Measurements from ENCODE around the gene LRP11.
"Not testable (repeated sequence)": the region's sequence is repeated elsewhere in the genome, so short reads cannot be mapped to it uniquely, and the experiment has no call there.

LRP11 gene

GRCh38 chr6:149846321-149846720 is 17.8 kb downstream of the LRP11 start:
- DNase-seq, result peak; percentile 27

- DNase-seq, result no peak
These were observed 18.6 kb downstream of the LRP11 start for GRCh38 chr6:149845549-149845948.

- DNase-seq, result no peak
These were observed 19.7 kb downstream of the LRP11 start for GRCh38 chr6:149844480-149844879.

- not testable (repeated sequence) for DNase-seq
These were observed 20.1 kb downstream of the LRP11 start for GRCh38 chr6:149844036-149844435.

- DNase-seq, result no peak
These were observed 21.0 kb downstream of the LRP11 start for GRCh38 chr6:149843051-149843633.

- no peak for DNase-seq
These were observed 21.8 kb downstream of the LRP11 start for GRCh38 chr6:149842331-149842730.

DNA sequence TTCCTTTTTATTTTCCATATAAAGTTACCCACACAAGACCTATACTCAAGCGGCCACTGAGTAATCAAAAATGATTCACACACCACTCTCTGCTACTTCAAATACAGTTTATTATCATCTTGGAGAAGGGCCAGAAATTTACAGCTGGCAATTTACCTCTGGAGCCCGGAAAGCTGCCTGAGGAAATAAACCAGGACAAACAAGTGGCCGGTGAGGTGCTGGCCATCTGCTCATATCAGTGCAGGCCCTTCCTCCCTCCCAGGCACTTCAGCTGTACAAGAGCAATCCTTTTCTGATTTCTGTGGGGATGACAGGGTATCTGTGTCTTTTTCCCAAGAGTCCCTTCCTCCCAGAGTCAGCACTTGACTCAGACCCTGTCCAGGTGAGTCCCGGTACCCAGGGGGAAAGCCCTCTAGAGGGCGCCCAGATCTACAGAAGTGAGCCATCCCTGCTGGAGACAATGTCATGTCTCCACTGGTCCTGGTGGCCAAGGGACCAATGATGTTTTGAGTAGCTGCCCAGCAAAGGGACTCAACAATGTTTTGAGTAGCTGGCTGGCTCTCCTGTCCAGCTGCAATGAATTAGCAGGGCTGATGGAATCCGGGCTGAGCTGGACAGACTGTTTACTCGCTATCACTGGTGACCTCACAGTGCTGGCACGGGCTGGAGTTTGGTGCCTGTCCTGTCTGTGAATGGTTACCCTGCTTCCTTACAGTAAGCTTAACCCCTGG is 23.6 kb downstream of the LRP11 start:
- DNase-seq, result peak; percentile 25

GRCh38 chr6:149834513-149835481 is 29.4 kb downstream of the LRP11 start:
- DNase-seq, result peak; percentile 89

- no peak for DNase-seq
These were observed 30.5 kb downstream of the LRP11 start for GRCh38 chr6:149833651-149834050.

DNA sequence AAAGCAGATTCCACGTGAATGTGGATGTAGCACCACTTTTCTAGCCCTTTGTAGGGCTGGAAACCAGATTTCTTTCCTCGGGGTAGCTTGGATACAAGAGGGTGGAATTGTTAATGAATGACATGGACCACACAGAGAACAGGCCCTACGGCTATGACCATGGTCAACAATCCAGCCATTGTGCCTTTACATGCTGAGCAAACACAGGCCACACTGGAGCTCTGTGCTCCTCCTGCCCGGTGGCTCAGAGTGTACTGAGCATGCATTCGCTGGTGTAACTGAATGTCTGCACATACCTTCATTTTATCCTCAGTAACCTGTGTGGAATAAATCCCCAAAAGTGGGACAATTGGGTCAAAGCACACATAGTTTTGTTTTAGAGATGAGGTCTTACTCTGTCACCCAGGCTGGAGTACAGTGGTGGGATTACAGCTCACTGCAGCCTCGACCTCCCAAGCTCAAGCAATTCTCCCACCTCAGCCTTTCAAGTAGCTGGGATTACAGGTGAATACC is 32.8 kb downstream of the LRP11 start:
- no peak for DNase-seq

- DNase-seq, result peak; percentile 71
These were observed 33.3 kb downstream of the LRP11 start for GRCh38 chr6:149830731-149831307.

- no peak for DNase-seq
These were observed 38.9 kb downstream of the LRP11 start for GRCh38 chr6:149825292-149825691.

DNA sequence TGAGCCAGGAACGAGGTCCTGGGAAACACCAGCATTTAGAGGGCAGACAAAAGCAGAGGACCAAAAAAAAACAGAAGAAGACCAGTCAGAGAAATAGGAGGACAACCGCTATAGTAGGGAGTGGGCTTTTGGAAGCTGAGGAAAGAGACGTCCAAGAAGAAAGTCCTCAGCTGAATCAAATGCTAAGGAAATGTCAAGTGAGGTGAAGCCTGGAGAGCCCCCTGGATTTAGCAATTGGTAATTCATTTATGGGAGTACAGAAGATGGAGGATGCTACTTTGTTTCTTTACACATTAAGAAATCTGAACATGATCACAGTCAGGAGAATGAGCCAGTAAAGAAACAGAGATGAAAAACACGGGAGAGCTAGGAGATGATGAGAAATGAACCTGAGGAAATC is 41.1 kb downstream of the LRP11 start:
- no peak for DNase-seq

GRCh38 chr6:149821492-149821891 is 42.7 kb downstream of the LRP11 start:
- no peak for DNase-seq

GRCh38 chr6:149820506-149820905 is 43.7 kb downstream of the LRP11 start:
- no peak for DNase-seq

GRCh38 chr6:149815788-149816187 is 48.4 kb downstream of the LRP11 start:
- no peak for DNase-seq

DNA sequence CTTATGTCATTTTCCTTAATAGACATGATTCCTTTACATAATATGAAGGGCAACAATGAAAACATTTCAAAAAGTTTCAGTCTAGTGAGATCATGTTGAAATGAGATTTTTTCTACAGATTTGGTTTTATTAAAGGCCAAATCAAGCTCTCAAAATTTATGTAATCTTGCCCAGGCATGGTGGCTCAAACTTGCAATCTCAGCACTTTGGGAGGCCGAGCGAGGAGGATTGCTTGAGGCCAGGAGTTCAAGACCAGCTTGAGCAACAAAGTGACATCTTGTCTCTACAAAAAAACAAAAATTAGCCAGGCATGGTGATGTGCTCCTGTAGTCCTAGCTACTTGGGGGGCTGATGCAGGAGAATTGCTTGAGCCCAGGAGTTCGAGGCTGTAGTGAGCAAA is 50.8 kb downstream of the LRP11 start:
- no peak for DNase-seq

- no peak for DNase-seq
These were observed 54.4 kb downstream of the LRP11 start for GRCh38 chr6:149809798-149810197.

DNA sequence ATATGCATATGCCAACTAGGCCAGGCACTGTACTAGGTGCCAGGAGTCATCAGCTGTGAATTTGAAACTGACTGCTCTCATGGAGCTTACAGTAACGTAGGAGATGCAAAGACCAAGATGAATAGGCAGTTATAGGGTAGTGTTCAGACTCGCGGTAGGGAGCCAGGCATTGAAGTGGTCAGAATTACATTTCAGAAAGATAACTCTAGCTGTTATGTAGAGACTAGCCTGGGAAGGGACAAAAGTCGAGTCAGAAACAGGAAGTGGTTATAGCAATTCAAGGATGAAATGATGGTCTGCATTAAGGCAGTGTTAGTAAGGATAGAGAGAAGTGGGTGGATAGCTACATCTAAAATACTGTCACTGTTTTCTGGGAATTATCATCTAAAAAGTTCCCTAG is 58.0 kb downstream of the LRP11 start:
- no peak for DNase-seq

DNA sequence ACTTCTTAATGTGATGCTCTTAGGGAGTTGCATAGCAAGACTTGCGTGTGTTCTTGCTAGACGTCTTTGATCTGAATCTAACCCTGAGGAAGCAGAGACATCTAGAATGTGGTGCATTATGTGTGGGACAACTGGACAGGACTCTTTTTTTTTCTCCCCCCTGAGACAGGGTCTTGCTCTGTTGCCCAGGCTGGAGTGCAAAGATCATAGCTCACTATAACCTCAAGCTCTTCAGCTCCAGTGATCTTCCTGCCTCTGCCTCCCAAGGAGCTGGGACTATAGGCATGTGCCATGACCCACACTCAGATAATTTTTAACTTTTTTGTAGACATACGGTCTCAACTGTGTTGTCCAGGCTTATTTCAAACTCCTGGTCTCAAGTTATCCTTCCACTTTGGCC is 80.6 kb downstream of the LRP11 start:
- no peak for DNase-seq

DNA sequence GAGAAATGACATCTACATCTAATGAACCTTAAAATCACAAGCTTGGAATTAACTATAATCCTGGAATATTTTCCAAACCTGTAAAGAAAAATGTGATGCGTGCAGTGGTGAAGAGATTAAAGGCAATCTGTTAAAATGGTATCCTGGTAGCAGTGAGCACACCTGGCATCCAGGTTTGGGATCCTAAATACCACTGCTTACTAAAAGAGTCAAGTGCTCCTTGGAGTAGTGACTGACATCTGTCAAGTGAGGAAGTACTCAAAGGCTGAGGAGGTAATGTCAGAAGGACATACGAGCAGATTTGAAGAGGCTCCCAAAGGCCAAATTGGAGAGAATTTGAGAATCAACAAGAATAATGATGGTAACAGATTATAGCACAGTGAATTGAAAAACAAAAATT is 81.8 kb downstream of the LRP11 start:
- no peak for DNase-seq

DNA sequence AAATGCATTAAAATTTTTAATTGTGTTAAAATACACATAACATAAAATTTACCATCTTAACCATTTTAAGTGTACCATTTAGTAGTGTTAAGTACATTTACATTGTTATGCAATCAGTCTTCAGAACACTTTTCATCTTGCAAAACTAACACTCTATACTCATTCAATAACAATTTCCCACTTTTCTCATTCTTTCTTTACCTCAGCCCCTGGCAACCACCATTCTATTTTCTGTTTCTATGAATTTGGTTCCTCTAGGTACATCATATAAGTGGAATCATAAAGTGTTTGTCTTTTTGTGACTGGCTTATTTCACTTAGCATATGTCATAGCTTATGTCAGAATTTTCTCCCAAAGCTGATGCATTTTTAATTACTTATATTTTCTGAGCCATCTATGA is 82.4 kb downstream of the LRP11 start:
- DNase-seq, result no peak

DNA sequence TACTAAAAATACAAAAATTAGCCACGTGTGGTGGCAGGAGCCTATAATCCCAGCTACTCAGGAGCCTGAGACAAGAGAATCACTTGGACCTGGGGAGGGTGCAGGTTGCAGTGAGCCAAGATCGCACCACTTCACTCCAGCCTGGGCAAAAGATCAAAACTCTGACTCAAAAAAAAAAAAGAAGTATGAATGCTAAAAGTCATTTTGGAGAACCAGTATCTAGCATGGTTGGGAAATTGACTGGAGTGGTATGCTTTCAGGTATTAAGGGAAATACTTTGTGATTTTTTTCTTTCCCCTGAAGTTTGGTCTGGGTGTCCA is 84.6 kb downstream of the LRP11 start:
- no peak for DNase-seq
